Measurements from ENCODE around the gene FGFBP1.

FGFBP1 gene

GRCh38 chr4:15938640-15939039, at the start of gene FGFBP1:
FGFBP1 (minus strand) TSS chr4:15938740; CDS start chr4:15936632, 2,108 bp downstream.
- no peak for DNase-seq

GRCh38 chr4:15988222-15988621, 49.7 kb upstream of the FGFBP1 start:
- no peak for DNase-seq

- no peak for DNase-seq
Measured at GRCh38 chr4:15986907-15987306, 48.4 kb upstream of the FGFBP1 start.

DNA sequence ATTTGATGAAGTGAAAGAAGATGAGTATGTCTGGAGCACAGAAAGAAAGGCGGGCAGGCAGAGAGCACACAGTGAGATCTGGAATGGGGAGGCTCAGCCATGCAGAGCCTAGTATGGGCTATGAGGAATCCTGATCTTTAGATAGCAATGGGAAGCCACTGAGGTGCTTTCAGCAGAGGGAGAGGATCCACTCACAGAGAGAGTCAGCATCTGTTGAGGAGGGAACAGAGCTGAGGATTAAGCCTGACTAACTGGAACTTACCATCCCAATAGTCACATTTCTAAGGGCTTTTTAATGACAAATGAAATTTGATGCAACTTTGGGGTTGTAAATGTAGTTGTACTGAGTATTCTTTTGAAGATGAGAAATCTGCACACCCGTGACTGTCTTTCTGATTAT, 45.1 kb upstream of the FGFBP1 start:
- no peak for DNase-seq

- no peak for DNase-seq
Measured at GRCh38 chr4:15982842-15983524, 44.4 kb upstream of the FGFBP1 start.

DNA sequence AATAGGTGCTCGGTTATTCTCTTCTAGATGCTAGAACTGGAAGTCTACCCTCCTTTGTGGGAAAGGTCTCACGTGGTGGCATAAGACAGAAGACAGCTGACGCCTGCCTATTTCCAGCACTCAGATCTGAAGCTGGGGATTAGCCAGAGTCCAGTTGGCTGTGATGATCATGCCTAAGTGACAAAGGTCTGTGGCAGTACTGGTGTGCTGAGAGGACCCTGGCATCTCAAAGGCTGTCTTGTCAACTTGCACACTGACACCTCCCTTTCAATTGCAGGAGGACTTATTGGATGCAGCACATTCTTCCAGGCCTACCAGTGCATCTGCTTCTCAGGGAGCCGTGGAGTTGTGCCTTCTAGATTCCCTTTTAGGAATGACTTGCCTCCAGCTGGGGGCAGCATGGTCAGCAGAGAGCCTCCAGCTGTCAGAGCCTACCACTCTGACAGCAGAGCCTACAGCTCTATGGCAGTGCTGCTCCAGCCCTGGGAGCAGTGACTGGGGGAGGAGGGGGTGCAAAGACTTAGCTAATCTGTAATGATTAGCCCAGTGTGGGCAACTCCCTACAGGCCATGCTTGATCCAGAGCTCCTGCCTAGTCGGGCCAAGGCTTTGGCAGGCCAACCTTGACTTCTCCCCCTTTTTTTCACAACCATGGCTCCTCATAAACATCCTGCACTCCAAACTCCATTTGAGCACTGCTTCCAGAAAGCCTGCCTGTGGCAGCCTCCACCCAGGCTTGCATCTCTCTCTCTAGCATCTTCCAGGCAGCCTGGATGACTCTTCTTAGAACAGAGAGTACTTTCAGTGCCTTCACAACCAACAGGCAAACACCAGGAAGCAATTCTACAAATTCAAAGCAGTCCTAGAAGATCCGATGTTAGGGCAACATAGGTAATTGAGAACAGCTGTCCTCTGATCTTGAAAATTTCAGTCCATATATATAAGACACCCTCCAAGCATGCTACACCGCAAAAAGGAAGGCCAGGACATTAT, 38.2 kb upstream of the FGFBP1 start:
- no peak for DNase-seq

DNA sequence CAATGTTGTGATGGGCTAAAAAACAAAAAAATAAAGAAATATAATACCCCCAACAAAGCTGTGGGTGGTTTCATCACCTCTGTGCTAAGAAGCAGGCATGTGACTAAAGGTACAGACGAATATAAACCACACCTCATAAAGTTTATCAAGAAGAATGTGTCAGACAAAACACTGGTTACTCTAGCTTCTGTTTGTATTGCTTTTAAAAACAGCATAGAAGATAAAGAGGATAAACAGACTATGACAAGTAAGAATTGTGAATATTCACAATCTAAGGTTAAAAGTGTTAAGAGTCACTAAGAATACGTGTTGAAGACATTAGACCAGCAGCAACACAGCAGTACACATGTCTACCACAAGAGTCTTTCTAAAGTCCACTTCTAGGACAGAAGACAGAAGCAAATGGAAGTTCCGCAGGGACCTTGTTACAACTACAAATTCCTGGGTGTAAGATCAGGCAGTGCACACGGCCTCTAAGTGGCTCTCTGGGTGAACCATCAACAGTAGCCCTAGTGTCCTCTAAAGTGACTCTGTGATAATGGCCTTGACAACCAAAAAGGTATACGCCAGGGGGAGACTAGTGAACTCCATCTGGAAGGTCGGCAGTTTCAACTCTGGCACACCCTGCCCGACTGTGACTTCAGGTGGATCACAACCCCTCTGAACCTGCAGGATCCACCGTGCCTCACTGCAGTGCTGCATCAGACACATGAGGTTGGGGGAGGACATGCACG, 32.7 kb upstream of the FGFBP1 start:
- DNase-seq, result no peak

DNA sequence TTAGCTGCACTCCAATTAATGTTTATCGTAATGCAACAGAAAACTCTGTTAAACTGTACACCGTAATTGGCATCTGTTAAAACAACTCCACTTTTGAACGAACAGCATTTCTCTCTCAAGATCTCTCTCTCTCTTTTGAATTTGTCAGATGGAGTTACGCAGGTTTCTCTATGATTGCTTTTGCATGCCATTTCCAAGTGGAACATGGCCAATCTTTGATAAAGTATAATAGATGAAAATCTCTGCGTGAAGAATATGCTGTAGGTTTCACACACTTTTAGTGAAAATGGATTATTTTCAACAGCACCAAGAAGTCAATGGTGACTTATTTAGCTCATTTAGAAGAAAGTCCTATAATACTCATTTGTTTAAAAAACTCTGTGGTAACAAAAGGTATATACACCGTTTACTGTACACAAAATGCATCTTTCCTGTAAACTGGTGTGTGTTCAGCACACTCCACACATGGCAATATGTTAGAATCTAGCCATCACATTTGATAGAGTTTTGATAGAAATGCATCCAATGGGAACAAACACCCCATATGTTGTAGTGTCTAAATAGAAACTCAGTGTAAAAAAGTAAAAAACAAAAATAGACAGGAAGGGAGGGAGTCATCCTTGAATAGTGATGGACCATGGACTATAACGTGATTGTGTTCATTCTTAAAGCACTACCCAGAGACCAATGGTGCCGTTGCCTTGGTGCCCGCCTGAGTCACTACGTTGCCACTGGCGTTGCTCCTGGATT, 30.2 kb upstream of the FGFBP1 start:
- DNase-seq, result no peak

GRCh38 chr4:15965325-15965724, 26.8 kb upstream of the FGFBP1 start:
- DNase-seq, result no peak

DNA sequence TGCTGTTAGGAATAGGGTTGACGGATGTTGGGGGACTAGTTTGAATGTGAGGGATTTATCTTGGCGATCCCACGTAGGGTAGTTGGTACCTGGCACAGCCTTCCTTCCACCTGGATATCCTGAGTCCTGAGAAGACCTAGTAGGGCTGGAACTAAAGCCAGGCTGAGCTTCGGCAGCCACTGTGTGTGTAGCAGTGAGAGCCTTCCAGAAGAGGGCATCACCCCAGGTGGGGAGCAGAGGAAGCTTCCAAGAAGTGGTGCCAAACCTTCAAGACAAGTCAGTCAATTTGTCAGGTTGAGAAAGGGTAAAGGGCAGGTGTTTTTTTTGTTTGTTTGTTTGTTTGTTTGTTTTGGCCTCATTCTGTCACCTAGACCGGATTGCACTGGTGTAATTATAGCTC, 25.6 kb upstream of the FGFBP1 start:
- DNase-seq, result no peak

GRCh38 chr4:15963576-15963975, 25.0 kb upstream of the FGFBP1 start:
- DNase-seq, result no peak

GRCh38 chr4:15963001-15963451, 24.5 kb upstream of the FGFBP1 start, which contains the start of gene FGFBP2:
FGFBP2 (minus strand) TSS chr4:15963175; CDS start chr4:15963129, 46 bp downstream.
- DNase-seq, result peak; percentile 23

DNA sequence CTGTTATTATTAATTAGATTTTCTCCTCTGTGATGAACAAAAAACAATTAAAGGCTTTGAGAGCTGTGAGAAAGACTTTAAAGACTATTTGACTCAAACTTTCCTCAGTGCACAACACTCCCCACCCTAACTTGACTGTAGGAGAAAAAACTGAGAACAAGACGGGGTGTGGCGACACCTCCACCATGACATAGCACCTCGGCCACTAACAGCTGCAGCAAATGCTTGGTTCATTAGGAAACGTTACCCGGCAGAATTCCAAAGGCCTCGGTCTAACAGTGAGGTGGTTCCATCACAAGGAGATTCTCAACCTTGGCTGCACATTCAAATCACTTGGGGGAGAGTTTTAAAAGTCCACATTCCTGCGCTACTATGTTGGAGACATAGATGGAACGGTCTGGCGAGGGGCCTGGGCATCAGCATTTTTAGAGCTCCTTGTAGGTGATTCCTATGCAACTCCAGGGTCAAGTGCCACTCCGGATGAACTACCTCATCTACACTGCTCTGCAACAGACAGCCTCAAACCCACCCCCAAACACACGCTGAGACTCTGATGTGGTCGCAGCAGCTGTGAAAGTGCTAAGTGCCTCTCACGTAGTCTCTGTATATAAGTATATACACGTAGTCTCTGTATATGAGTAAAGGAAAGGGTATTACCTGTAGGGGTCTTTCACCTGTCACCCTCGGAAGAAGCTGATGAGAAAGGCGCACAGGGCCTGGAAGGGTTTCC, 23.4 kb upstream of the FGFBP1 start:
- no peak for DNase-seq

- DNase-seq, result no peak
Measured at GRCh38 chr4:15958562-15958961, 20.0 kb upstream of the FGFBP1 start.

- peak; percentile 74 for DNase-seq
Measured at GRCh38 chr4:15956179-15956850, 17.8 kb upstream of the FGFBP1 start.

DNA sequence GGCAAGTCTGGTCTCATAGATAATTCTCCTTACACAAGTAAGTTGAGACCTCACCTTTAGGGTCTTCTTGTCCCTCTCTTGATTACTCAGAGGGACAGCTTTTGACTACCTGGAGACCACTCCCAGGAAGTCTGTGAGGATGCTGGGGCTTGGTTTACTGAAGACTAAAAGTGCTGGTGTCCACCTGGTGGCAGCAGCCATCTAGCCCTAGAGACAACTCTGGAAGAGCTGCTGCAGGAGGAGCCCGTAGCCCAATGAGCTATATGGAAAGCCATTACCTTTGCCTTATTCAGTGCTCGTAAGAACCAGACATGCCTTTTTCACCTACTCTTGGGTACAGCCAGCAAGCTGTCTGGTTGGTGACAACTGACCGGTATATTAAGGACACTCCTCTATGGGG, 17.1 kb upstream of the FGFBP1 start:
- no peak for DNase-seq

GRCh38 chr4:15953625-15954024, 15.1 kb upstream of the FGFBP1 start:
- no peak for DNase-seq

DNA sequence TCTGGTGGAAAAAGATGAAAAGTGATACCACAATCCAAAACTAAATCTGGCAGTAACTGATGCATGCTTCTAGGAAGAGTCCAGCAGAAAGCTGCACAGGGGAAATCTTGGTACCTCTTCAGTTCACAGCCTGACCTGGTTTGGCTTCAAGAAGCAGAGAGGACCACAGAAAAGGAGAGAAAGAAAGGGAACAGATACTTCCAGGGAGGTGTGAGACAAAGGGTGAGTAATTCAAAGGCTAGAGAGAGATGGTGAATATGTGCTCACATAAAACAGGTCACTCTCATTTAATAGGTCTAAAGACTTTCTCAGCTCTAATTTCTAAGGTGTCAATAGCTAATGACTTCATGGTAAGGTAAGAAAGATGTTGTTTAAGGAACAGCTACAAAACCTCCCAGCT, 13.2 kb upstream of the FGFBP1 start:
- no peak for DNase-seq

DNA sequence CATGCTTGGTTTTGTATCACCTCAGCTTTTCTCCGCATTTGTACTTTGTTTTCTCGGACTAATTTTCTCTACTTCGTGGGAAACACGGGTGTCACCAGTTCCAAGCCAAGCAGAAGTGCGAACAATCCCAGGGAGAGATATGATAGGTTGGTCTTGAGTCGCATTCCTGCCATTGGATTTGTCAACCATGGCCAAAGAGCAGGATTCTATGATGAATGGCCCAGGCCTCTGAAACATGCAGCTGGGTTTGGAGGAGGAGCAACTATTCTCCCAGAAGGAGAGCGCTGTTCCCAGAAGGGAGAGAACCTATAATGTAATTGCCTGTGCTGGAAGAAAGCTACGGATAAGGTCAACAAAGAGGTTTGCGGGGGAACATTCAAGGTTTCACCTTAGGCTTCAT, 10.3 kb upstream of the FGFBP1 start:
- no peak for DNase-seq

- DNase-seq, result no peak
Measured at GRCh38 chr4:15947684-15948083, 9.1 kb upstream of the FGFBP1 start.

- no peak for DNase-seq
Measured at GRCh38 chr4:15945516-15945915, 7.0 kb upstream of the FGFBP1 start.

Measured in activated T-cell treated with anti-CD3 and anti-CD28 coated beads for 4 hours (primary cell).